ENCODE data around the gene CACNA1A. TPM values are rescaled to one million over a fixed set of nuclear protein-coding genes. Genes with fewer than 3 reads are reported as not detected.

Gene CACNA1A
- total RNA-seq, 1 donor from 2014 or later: 7.7 TPM

GRCh38 chr19:13398780-13399726 lies 107.2 kb downstream of the CACNA1A start:
- no peaks in the 10 kb centered on the region for H3K36me3 ChIP-seq
- H3K9me3 ChIP-seq: no peaks in the 10 kb centered on the region
- H3K4me3 ChIP-seq: no peak overlapping the region
- peak overlapping the region in 1 of 2 donors; percentile 57 for H3K27ac ChIP-seq
- H3K4me1 ChIP-seq: no peaks in the 10 kb centered on the region
- intact Hi-C loops (cut with DNase I): no loop called here
- no peaks in the 10 kb centered on the region for H3K27me3 ChIP-seq
- TF ChIP-seq, protein P1, sequence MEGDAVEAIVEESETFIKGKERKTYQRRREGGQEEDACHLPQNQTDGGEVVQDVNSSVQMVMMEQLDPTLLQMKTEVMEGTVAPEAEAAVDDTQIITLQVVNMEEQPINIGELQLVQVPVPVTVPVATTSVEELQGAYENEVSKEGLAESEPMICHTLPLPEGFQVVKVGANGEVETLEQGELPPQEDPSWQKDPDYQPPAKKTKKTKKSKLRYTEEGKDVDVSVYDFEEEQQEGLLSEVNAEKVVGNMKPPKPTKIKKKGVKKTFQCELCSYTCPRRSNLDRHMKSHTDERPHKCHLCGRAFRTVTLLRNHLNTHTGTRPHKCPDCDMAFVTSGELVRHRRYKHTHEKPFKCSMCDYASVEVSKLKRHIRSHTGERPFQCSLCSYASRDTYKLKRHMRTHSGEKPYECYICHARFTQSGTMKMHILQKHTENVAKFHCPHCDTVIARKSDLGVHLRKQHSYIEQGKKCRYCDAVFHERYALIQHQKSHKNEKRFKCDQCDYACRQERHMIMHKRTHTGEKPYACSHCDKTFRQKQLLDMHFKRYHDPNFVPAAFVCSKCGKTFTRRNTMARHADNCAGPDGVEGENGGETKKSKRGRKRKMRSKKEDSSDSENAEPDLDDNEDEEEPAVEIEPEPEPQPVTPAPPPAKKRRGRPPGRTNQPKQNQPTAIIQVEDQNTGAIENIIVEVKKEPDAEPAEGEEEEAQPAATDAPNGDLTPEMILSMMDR (IDR thresholded peaks at IDR 0.05): no peak
- DNase-seq (ENCODE audit: low spot score in 2 of 2): no peak

- Histone ChIP-seq H3K27ac (no peak overlapping the region), H3K27me3 (no peaks in the 10 kb centered on the region), H3K9me3 (no peaks in the 10 kb centered on the region), H3K4me1 (no peaks in the 10 kb centered on the region), H3K36me3 (no peaks in the 10 kb centered on the region), H3K4me3 (no peak overlapping the region)
- TF ChIP-seq, protein P1 (IDR thresholded peaks at IDR 0.05): no peak
- DNase-seq (ENCODE audit: low spot score in 2 of 2): no peak
- intact Hi-C loops (cut with DNase I): no loop called here
Measured at GRCh38 chr19:13398182-13398581, 108.1 kb downstream of the CACNA1A start.

GRCh38 chr19:13396250-13397080 lies 109.8 kb downstream of the CACNA1A start:
- intact Hi-C loops (cut with DNase I): no loop called here
- peak in 1 of 2 donors; percentile 70 for DNase-seq (ENCODE audit: low spot score in 2 of 2)
- no peaks in the 10 kb centered on the region for H3K4me1 ChIP-seq
- TF ChIP-seq, protein P1 (IDR thresholded peaks at IDR 0.05): no peak
- no peak overlapping the region for H3K4me3 ChIP-seq
- no peak overlapping the region for H3K27ac ChIP-seq
- H3K36me3 ChIP-seq: no peaks in the 10 kb centered on the region
- H3K27me3 ChIP-seq: no peaks in the 10 kb centered on the region
- no peaks in the 10 kb centered on the region for H3K9me3 ChIP-seq

DNA sequence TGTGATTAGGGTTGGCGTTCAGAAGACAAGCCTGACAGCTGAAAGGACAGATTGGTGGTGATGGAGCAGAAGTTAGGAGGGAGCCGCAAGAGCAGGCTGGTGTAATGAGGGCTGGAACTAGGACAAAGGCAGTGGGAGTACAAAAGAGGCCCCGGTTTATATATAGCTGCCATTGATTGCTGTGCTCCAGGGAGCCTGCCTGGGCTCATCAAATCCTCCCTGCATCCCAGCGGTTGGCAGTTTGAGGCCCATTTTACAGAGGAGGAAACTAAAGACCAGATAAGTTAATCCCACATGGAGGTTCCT lies 123.7 kb downstream of the CACNA1A start:
- Histone ChIP-seq H3K36me3 (no peaks in the 10 kb centered on the region), H3K27me3 (no peaks in the 10 kb centered on the region), H3K27ac (no peak overlapping the region), H3K9me3 (no peaks in the 10 kb centered on the region), H3K4me1 (no peaks in the 10 kb centered on the region), H3K4me3 (no peak overlapping the region)
- TF ChIP-seq, protein P1 (IDR thresholded peaks at IDR 0.05): no peak
- intact Hi-C loops (cut with DNase I): no loop called here
- DNase-seq (ENCODE audit: low spot score in 2 of 2): no peak

GRCh38 chr19:13381827-13382632 lies 124.2 kb downstream of the CACNA1A start:
- Histone ChIP-seq H3K27me3 (no peaks in the 10 kb centered on the region), H3K9me3 (no peaks in the 10 kb centered on the region), H3K27ac (no peak overlapping the region), H3K36me3 (no peaks in the 10 kb centered on the region), H3K4me1 (no peaks in the 10 kb centered on the region), H3K4me3 (no peak overlapping the region)
- DNase-seq (ENCODE audit: low spot score in 2 of 2): no peak
- TF ChIP-seq, protein P1 (IDR thresholded peaks at IDR 0.05): no peak
- intact Hi-C loops (cut with DNase I): no loop called here

Measured in ascending aorta (tissue), 2 donors.